KMS-11 (cell line): ENCODE data around the gene PPP1R9B.

Source experiments
- H2AFZ ChIP-seq: fragments of 200-600 bp; sonication (generic); 2 replicates; pipeline ENCODE4 v1.6.1; 2016; ENCODE audit warnings: antibody characterized with exemption, mixed run types, low read depth
- H3K27ac ChIP-seq: fragments of 200-600 bp; sonication (generic); 2 replicates; pipeline ENCODE4 v1.6.1; 2016; ENCODE audit warnings: mild to moderate bottlenecking, mixed run types
- H3K27me3 ChIP-seq: fragments of 200-600 bp; sonication (generic); 2 replicates; pipeline ENCODE4 v1.6.1; 2017; ENCODE audit warnings: mild to moderate bottlenecking, low read depth, mixed run types, moderate library complexity; ENCODE audit not compliant: insufficient read depth
- H3K36me3 ChIP-seq: fragments of 200-600 bp; sonication (generic); 2 replicates; pipeline ENCODE4 v1.6.1; 2017; ENCODE audit warnings: mild to moderate bottlenecking, mixed run types; ENCODE audit not compliant: insufficient read depth
- H3K4me1 ChIP-seq: fragments of 200-600 bp; sonication (generic); 2 replicates; pipeline ENCODE4 v1.6.1; 2016; ENCODE audit warnings: mild to moderate bottlenecking, low read depth, mixed run types; ENCODE audit not compliant: poor library complexity, severe bottlenecking
- H3K4me2 ChIP-seq: fragments of 200-600 bp; sonication (generic); 2 replicates; pipeline ENCODE4 v1.7.0; 2016; ENCODE audit warnings: mild to moderate bottlenecking, mixed run types
- H3K4me3 ChIP-seq: fragments of 200-600 bp; sonication (generic); IDR thresholded peaks from 2 replicates; pipeline ENCODE4 v1.6.1; 2017; ENCODE audit warnings: low read depth, low read length, mixed read lengths; ENCODE audit not compliant: insufficient read depth
- H3K79me2 ChIP-seq: fragments of 200-600 bp; sonication (generic); 2 replicates; pipeline ENCODE4 v1.6.1; 2016; ENCODE audit warnings: low read depth, mixed run types; ENCODE audit not compliant: insufficient read depth
- H3K9ac ChIP-seq: fragments of 200-600 bp; sonication (generic); 2 replicates; pipeline ENCODE4 v1.6.1; 2016; ENCODE audit warnings: mild to moderate bottlenecking, mixed run types
- H4K20me1 ChIP-seq: fragments of 200-600 bp; sonication (generic); 2 replicates; pipeline ENCODE4 v1.6.1; 2016; ENCODE audit warnings: mild to moderate bottlenecking, mixed run types; ENCODE audit not compliant: insufficient read depth
- TF ChIP-seq, protein P1 (sequence below): fragments of 200-600 bp; sonication (generic); conservative IDR thresholded peaks from 2 replicates; pipeline ENCODE4 v1.6.1; 2017; ENCODE audit warnings: low read depth, mild to moderate bottlenecking, antibody characterized with exemption, low read length, moderate library complexity, mixed read lengths

The PPP1R9B gene

DNA sequence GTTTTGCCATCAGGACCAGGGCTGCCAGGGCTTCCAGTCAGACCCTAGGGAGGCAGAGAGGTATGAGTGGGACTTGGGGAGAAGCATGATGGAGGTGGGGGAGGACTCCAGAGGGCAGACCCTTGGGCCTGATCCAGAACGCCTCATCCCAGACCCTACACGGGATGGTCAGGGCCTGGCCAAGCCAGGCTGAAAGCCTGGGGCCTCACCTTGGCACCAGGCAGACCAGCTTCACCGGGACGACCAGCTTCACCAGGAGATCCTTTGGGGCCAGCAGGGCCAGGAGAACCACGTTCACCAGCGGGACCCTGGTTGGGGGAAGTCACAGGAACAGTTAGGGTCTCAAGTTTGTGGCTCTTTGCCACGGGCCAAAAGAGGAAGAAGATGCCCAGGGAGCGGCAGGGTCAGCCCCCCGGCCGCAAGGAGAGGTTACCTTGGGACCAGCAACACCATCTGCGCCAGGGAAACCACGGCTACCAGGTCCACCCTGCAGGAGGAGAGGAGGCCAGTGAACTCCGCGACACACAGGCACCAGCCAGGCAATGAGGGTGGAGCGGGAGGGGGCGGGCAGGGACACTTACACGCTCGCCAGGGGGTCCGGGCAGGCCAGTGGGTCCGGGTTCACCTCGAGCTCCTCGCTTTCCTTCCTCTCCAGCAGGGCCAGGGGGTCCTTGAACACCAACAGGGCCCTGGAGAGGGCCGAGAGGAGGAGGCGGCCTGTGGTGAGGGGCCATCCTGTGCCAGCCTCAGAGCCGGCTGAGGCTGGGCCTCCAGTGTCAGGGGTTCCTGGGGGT is 43.9 kb upstream of the PPP1R9B start:
- H3K36me3 ChIP-seq, result no peaks in the 10 kb centered on the region
- no peak overlapping the region for H2AFZ ChIP-seq
- H3K27me3 ChIP-seq, result peaks cover 84% of the 10 kb centered on the region
- H3K4me1 ChIP-seq, result peaks cover 5% of the 10 kb centered on the region
- no peak overlapping the region for H3K9ac ChIP-seq
- no peaks in the 10 kb centered on the region for H4K20me1 ChIP-seq
- no peak overlapping the region for H3K27ac ChIP-seq
- H3K4me2 ChIP-seq, result no peak overlapping the region
- TF ChIP-seq, protein P1, sequence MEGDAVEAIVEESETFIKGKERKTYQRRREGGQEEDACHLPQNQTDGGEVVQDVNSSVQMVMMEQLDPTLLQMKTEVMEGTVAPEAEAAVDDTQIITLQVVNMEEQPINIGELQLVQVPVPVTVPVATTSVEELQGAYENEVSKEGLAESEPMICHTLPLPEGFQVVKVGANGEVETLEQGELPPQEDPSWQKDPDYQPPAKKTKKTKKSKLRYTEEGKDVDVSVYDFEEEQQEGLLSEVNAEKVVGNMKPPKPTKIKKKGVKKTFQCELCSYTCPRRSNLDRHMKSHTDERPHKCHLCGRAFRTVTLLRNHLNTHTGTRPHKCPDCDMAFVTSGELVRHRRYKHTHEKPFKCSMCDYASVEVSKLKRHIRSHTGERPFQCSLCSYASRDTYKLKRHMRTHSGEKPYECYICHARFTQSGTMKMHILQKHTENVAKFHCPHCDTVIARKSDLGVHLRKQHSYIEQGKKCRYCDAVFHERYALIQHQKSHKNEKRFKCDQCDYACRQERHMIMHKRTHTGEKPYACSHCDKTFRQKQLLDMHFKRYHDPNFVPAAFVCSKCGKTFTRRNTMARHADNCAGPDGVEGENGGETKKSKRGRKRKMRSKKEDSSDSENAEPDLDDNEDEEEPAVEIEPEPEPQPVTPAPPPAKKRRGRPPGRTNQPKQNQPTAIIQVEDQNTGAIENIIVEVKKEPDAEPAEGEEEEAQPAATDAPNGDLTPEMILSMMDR, result no peak
- H3K79me2 ChIP-seq, result no peaks in the 10 kb centered on the region
- H3K4me3 ChIP-seq, result no peak overlapping the region

DNA sequence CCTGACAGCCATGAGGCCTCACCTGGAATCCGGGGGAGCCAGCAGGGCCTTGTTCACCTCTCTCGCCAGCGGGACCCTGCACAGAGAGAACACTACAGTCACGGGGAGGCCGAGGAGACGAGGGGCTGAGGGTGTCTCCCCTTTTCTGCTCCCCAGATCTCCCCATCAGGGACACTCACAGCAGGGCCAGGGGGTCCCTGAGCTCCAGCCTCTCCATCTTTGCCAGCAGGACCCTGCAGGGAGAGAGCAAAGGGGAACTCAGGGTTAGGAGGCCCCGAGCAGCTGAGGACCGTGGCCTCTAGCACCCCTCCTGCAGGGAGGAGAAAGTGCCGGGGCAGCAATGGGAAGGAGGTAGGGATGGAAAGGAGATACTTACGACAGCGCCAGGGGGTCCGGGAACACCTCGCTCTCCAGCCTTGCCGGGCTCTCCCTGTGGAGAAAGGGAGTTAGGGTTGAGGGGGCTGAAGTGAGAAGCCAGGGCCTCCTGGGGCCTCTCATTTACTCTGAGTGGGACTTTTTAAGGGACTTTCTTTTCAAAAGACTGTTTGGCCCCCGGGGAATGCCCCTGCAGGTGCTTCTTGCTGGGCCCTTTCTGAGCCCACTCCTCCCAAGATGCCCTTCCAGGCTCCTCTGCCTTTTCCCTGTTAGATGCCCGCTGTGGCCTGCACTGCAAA is 42.3 kb upstream of the PPP1R9B start:
- H3K27me3 ChIP-seq, result peaks cover 100% of the 10 kb centered on the region
- H3K27ac ChIP-seq, result no peak overlapping the region
- H2AFZ ChIP-seq, result no peak overlapping the region
- no peak overlapping the region for H3K9ac ChIP-seq
- no peaks in the 10 kb centered on the region for H3K36me3 ChIP-seq
- TF ChIP-seq, protein P1, result no peak
- no peaks in the 10 kb centered on the region for H3K4me1 ChIP-seq
- no peak overlapping the region for H3K4me2 ChIP-seq
- no peaks in the 10 kb centered on the region for H4K20me1 ChIP-seq
- no peak overlapping the region for H3K4me3 ChIP-seq
- no peaks in the 10 kb centered on the region for H3K79me2 ChIP-seq

- Histone ChIP-seq H2AFZ (no peak overlapping the region), H4K20me1 (no peaks in the 10 kb centered on the region), H3K36me3 (no peaks in the 10 kb centered on the region), H3K27me3 (peaks cover 100% of the 10 kb centered on the region), H3K27ac (no peak overlapping the region), H3K4me2 (no peak overlapping the region), H3K79me2 (no peaks in the 10 kb centered on the region), H3K9ac (no peak overlapping the region), H3K4me3 (no peak overlapping the region), H3K4me1 (no peaks in the 10 kb centered on the region)
- TF ChIP-seq, protein P1, result no peak
Measured at GRCh38 chr17:50192144-50192617, 41.7 kb upstream of the PPP1R9B start.

DNA sequence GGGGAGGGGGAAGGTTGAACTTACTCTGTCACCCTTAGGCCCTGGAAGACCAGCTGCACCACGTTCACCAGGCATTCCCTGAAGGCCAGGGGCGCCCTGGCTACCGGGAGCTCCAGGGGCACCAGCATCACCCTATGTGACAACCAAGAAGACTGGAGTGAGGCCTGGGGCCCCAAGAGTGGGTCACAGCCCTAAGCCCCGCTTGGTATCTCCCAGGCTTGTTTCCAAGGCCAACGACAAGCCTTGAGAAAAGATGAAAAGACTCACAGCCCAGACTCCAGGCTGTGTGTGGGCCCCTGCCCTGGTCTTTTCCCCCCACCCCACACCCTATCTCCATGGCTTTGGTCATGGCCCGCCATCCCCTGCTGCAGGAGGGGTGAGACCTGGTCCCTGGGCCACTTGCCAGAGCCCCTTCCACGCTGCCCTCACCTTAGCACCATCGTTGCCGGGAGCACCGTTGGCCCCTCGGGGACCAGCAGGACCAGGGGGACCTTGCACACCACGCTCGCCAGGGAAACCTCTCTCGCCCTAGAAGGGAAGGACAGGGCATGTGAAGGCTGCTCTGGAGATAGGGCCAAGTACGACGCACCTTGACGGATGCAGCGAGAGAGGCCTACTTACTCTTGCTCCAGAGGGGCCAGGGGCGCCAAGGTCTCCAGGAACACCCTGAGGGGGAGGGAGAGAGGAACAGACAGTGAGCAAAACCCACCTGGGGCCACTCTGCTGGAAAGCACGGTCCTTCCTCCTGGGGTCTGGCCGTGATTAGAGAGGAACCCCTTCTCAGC is 41.1 kb upstream of the PPP1R9B start:
- H3K27me3 ChIP-seq, result peaks cover 100% of the 10 kb centered on the region
- no peak overlapping the region for H2AFZ ChIP-seq
- no peaks in the 10 kb centered on the region for H4K20me1 ChIP-seq
- no peaks in the 10 kb centered on the region for H3K36me3 ChIP-seq
- H3K9ac ChIP-seq, result no peak overlapping the region
- H3K27ac ChIP-seq, result no peak overlapping the region
- no peak overlapping the region for H3K4me3 ChIP-seq
- TF ChIP-seq, protein P1, result no peak
- H3K4me2 ChIP-seq, result no peak overlapping the region
- no peaks in the 10 kb centered on the region for H3K79me2 ChIP-seq
- H3K4me1 ChIP-seq, result no peaks in the 10 kb centered on the region
